ENCODE measurements around the gene CHP1.

- peak; percentile 69 for TF ChIP-seq SIN3A (IDR thresholded peaks at IDR 0.05; ENCODE audit: low read depth)
- peak; percentile 70 to 97 (median 89); a peak in 5 of 6 replicates for TF ChIP-seq CTCF (IDR thresholded peaks at IDR 0.05 in 2 of 3, conservative IDR thresholded peaks at IDR 0.05 in 1 of 3; ENCODE audit: borderline replicate concordance in 1 of 3, insufficient read depth in 1 of 3, low read depth in 2 of 3, low read length in 2 of 3)
- peak; percentile 74 for TF ChIP-seq POLR2AphosphoS5 (IDR thresholded peaks at IDR 0.05; ENCODE audit: low read depth, low read length)
- TF ChIP-seq EZH2 (IDR thresholded peaks at IDR 0.05), result no peak
- peak; percentile 70 for TF ChIP-seq TCF7L2 (IDR thresholded peaks at IDR 0.05; ENCODE audit: borderline replicate concordance, extremely low read depth, insufficient read depth, insufficient read length)
These were observed at the start of gene CHP1, which contains the start of gene EXD1 for GRCh38 chr15:41230650-41231421.

Data from HCT116 (cell line).